Caco-2 (cell line): ENCODE measurements around the gene DCHS1. TPM values are rescaled to one million over a fixed set of nuclear protein-coding genes. Genes with fewer than 3 reads are reported as not detected.

Experiments
- BruUV-seq: library from RNA; stranded (reverse); fragments of 400-500 nt; replicated peaks from 2 replicates; lab custom pipeline; 2021; lab: Mats Ljungman, UMichigan
- CTCF ChIA-PET: fragments of 300-600 bp; sonication (Branson Sonifier 250); formaldehyde crosslinking; loops from one replicate; lab custom pipeline; 2022; ENCODE audit warnings: antibody characterized with exemption; lab: Charles Lee
- POLR2A ChIA-PET: fragments of 300-600 bp; sonication (Branson Sonifier 250); formaldehyde crosslinking; loops from one replicate; lab custom pipeline; 2022; ENCODE audit warnings: antibody characterized with exemption; lab: Charles Lee
- DNase-seq, 2 experiments: peaks; one replicate each; pipeline versions ENCODE4 v3.0.0 to v3.0.0-alpha.2; 2020 to 2022
- H3K27me3 ChIP-seq: replicated peaks from 2 replicates; pipeline ENCODE4 v1.6.0; 2011; ENCODE audit warnings: low read length; ENCODE audit not compliant: control insufficient read depth, insufficient read depth
- H3K36me3 ChIP-seq: 2 replicates; pipeline ENCODE4 v1.5.1; 2011; ENCODE audit warnings: low read length; ENCODE audit not compliant: control insufficient read depth, insufficient read depth
- H3K4me1 ChIP-seq: fragments of 250-450 bp; sonication (Bioruptor Pico); 2 replicates; pipeline ENCODE4 v1.5.1; 2020; ENCODE audit warnings: mild to moderate bottlenecking
- H3K4me3 ChIP-seq: 2 replicates; pipeline ENCODE4 v1.5.1; 2011; ENCODE audit warnings: low read depth, mild to moderate bottlenecking, control low read depth, low read length
- H3K9me3 ChIP-seq: fragments of 250-450 bp; sonication (Bioruptor Pico); 2 replicates; pipeline ENCODE4 v1.5.1; 2020; ENCODE audit warnings: mild to moderate bottlenecking, moderate library complexity
- H3K27ac Mint-ChIP-seq: one replicate; pipeline ENCODE4 v1.8.0; 2022; ENCODE audit warnings: mixed read lengths; ENCODE audit not compliant: unreplicated experiment
- H3K27me3 Mint-ChIP-seq: one replicate; pipeline ENCODE4 v1.8.0; 2022; ENCODE audit warnings: mixed read lengths; ENCODE audit not compliant: insufficient read depth, unreplicated experiment
- H3K36me3 Mint-ChIP-seq: one replicate; pipeline ENCODE4 v1.8.0; 2022; ENCODE audit warnings: mild to moderate bottlenecking, mixed read lengths; ENCODE audit not compliant: insufficient read depth, unreplicated experiment
- H3K4me1 Mint-ChIP-seq: one replicate; pipeline ENCODE4 v1.8.0; 2022; ENCODE audit warnings: low read depth, mixed read lengths; ENCODE audit not compliant: unreplicated experiment
- H3K4me3 Mint-ChIP-seq: one replicate; pipeline ENCODE4 v1.8.0; 2022; ENCODE audit warnings: mild to moderate bottlenecking, moderate library complexity, mixed read lengths; ENCODE audit not compliant: unreplicated experiment
- H3K9me3 Mint-ChIP-seq: one replicate; pipeline ENCODE4 v1.8.0; 2022; ENCODE audit warnings: mixed read lengths; ENCODE audit not compliant: unreplicated experiment
- intact Hi-C: fragments of 100-400 bp; cut with micrococcal nuclease; formaldehyde crosslinking; loops from one replicate; pipeline ENCODE4 v1.10.0; 2022; ENCODE audit not compliant: unreplicated experiment
- total RNA-seq: library from RNA; stranded (reverse); gene quantifications from 2 replicates; pipeline ENCODE4 v1.2.3, GENCODE V29; 2022
- TF ChIP-seq, protein P1 (sequence below), 2 experiments: fragments of 200-600 bp in 1 of 2; IDR thresholded peaks; 1 replicate in 1 of 2; 2 replicates in 1 of 2; pipeline versions ENCODE4 v1.5.1 to v1.8.0; 2011 to 2022; ENCODE audit warnings: antibody characterized with exemption in 1 of 2, control low read depth in 1 of 2, inconsistent platforms in 1 of 2, low read depth in 1 of 2, low read length in 1 of 2, mild to moderate bottlenecking in 1 of 2, moderate library complexity in 1 of 2; ENCODE audit not compliant: insufficient read depth in 1 of 2, severe bottlenecking in 1 of 2, unreplicated experiment in 1 of 2

Gene DCHS1
- total RNA-seq, 1 experiment from 2014 or later, result 1.7 TPM

GRCh38 chr11:6601041-6601461 lies 54.6 kb downstream of the DCHS1 start:
- DNase-seq, result no peak
- intact Hi-C loops, result no loop called here
- no peak overlapping the region for H3K27ac Mint-ChIP-seq
- CTCF ChIA-PET, result no interaction called here
- H3K27me3 Mint-ChIP-seq, result no peaks in the 10 kb centered on the region
- POLR2A ChIA-PET, result no interaction called here
- H3K9me3 ChIP-seq, result no peaks in the 10 kb centered on the region
- H3K4me1 ChIP-seq, result peaks cover 25% of the 10 kb centered on the region
- H3K4me3 Mint-ChIP-seq, result no peak overlapping the region
- BruUV-seq, result no TSS peak
- peaks cover 4% of the 10 kb centered on the region for H3K4me1 Mint-ChIP-seq
- no peaks in the 10 kb centered on the region for H3K9me3 Mint-ChIP-seq
- TF ChIP-seq, protein P1, sequence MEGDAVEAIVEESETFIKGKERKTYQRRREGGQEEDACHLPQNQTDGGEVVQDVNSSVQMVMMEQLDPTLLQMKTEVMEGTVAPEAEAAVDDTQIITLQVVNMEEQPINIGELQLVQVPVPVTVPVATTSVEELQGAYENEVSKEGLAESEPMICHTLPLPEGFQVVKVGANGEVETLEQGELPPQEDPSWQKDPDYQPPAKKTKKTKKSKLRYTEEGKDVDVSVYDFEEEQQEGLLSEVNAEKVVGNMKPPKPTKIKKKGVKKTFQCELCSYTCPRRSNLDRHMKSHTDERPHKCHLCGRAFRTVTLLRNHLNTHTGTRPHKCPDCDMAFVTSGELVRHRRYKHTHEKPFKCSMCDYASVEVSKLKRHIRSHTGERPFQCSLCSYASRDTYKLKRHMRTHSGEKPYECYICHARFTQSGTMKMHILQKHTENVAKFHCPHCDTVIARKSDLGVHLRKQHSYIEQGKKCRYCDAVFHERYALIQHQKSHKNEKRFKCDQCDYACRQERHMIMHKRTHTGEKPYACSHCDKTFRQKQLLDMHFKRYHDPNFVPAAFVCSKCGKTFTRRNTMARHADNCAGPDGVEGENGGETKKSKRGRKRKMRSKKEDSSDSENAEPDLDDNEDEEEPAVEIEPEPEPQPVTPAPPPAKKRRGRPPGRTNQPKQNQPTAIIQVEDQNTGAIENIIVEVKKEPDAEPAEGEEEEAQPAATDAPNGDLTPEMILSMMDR (IDR thresholded peaks at IDR 0.05; ENCODE audit: insufficient read depth in 1 of 2, low read depth in 1 of 2, low read length in 1 of 2, severe bottlenecking in 1 of 2, unreplicated experiment in 1 of 2), result no peak
- H3K4me3 ChIP-seq, result no peak overlapping the region
- no peaks in the 10 kb centered on the region for H3K27me3 ChIP-seq
- peaks cover 20% of the 10 kb centered on the region for H3K36me3 Mint-ChIP-seq
- H3K36me3 ChIP-seq, result peaks cover 6% of the 10 kb centered on the region

- Mint-ChIP-seq H3K36me3 (peaks cover 20% of the 10 kb centered on the region), H3K27me3 (no peaks in the 10 kb centered on the region), H3K4me1 (no peaks in the 10 kb centered on the region), H3K4me3 (no peak overlapping the region), H3K27ac (no peak overlapping the region), H3K9me3 (no peaks in the 10 kb centered on the region)
- Histone ChIP-seq H3K27me3 (no peaks in the 10 kb centered on the region), H3K36me3 (peaks cover 6% of the 10 kb centered on the region), H3K4me1 (peaks cover 18% of the 10 kb centered on the region), H3K9me3 (no peaks in the 10 kb centered on the region), H3K4me3 (no peak overlapping the region)
- CTCF ChIA-PET, result interaction anchor here (0.6 kb wide), 1 partner anchor 84 kb away, joined by 3 read pairs; no protein-coding TSS in a partner anchor
- POLR2A ChIA-PET, result interaction anchor here (0.5 kb wide), 1 partner anchor 124 kb away, joined by 4 read pairs; no protein-coding TSS in a partner anchor
- no peak for DNase-seq
- intact Hi-C loops, result no loop called here
- BruUV-seq, result no TSS peak
- TF ChIP-seq, protein P1 (IDR thresholded peaks at IDR 0.05; ENCODE audit: insufficient read depth in 1 of 2, low read depth in 1 of 2, low read length in 1 of 2, severe bottlenecking in 1 of 2, unreplicated experiment in 1 of 2), result no peak
Observed at GRCh38 chr11:6599881-6600390, 55.7 kb downstream of the DCHS1 start.

DNA sequence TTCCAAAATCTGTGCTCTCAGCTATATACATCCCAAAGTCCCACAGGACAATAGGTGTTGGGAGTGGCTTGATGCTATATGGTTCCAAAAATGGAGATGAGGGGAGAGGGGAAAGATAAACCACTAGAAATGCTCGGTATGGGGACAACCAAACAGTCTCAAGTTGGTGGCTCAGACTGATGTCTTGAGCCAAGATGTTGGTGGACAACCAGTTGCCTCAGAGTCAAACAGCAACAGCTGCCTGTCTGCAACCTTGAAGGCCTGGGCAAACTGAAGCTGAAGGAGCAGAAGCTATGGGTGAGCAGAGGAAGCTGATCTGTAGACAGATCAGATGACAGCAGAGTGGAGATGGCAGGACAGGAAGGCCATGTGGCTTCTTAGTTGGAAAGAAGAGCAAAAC lies 56.2 kb downstream of the DCHS1 start:
- H3K36me3 Mint-ChIP-seq, result peaks cover 20% of the 10 kb centered on the region
- H3K4me1 Mint-ChIP-seq, result no peaks in the 10 kb centered on the region
- H3K9me3 Mint-ChIP-seq, result no peaks in the 10 kb centered on the region
- H3K36me3 ChIP-seq, result peaks cover 6% of the 10 kb centered on the region
- H3K4me3 Mint-ChIP-seq, result no peak overlapping the region
- intact Hi-C loops, result no loop called here
- no peak overlapping the region for H3K27ac Mint-ChIP-seq
- ChIA-PET CTCF (no interaction called here), POLR2A (no interaction called here)
- BruUV-seq, result no TSS peak
- H3K9me3 ChIP-seq, result no peaks in the 10 kb centered on the region
- no peak for DNase-seq
- H3K4me3 ChIP-seq, result no peak overlapping the region
- TF ChIP-seq, protein P1 (IDR thresholded peaks at IDR 0.05; ENCODE audit: insufficient read depth in 1 of 2, low read depth in 1 of 2, low read length in 1 of 2, severe bottlenecking in 1 of 2, unreplicated experiment in 1 of 2), result no peak
- H3K27me3 ChIP-seq, result no peaks in the 10 kb centered on the region
- no peaks in the 10 kb centered on the region for H3K27me3 Mint-ChIP-seq
- H3K4me1 ChIP-seq, result peaks cover 14% of the 10 kb centered on the region
